Raji (cell line): ENCODE results near the gene IRF4.

Source experiments
- POLR2A ChIP-seq: IDR thresholded peaks from 2 replicates; pipeline ENCODE4 v1.6.1; 2011; ENCODE audit warnings: low read depth, low read length, control low read depth; ENCODE audit not compliant: insufficient read depth

IRF4 gene

DNA sequence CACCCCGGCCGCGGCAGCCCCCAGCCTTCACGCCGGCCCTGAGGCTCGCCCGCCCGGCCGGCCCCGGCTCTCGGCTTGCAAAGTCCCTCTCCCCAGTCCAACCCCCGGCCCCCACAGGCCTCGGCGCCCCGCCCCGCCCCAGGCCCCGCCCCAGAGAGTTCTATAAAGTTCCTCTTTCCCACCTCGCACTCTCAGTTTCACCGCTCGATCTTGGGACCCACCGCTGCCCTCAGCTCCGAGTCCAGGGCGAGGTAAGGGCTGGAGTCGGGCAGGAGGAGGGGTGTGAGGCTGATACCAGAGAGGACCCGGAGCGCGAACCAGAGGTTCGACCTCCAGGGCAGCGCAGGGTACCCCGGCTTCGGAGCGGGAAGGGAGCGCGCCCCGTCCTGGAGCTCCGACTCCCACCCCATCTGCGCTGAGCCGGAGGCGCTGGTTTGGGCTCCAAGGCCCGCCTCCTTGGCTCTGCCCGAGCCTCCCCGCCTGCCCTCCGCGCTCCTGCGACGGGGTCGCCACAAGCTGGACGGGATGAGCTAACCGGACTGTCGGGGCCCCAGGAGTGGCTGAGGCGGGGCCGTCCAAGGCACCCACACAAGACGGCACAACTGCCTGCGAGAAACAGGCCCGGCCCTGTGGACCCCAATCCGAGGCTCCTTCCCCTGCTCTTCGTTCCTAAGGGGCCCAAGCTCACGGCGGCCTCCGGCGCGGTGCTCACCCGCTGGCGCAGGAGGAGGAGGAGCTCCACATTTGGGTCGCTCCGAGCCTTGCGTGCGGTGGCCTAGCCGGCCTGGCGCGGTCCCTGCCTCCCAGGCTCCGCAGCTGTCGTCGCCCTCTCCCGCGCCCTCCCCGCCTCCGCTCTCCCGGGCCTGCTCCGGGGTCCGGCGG is at the start of gene IRF4:
Gene IRF4 (plus strand): TSS at position 194 of the 882 bp plus-strand sequence. CDS start 1,401 bp downstream, outside the sequence.
- 0 out of 2 replicates have a peak, but pooled peaks have one; percentile 37 for TF ChIP-seq POLR2A

DNA sequence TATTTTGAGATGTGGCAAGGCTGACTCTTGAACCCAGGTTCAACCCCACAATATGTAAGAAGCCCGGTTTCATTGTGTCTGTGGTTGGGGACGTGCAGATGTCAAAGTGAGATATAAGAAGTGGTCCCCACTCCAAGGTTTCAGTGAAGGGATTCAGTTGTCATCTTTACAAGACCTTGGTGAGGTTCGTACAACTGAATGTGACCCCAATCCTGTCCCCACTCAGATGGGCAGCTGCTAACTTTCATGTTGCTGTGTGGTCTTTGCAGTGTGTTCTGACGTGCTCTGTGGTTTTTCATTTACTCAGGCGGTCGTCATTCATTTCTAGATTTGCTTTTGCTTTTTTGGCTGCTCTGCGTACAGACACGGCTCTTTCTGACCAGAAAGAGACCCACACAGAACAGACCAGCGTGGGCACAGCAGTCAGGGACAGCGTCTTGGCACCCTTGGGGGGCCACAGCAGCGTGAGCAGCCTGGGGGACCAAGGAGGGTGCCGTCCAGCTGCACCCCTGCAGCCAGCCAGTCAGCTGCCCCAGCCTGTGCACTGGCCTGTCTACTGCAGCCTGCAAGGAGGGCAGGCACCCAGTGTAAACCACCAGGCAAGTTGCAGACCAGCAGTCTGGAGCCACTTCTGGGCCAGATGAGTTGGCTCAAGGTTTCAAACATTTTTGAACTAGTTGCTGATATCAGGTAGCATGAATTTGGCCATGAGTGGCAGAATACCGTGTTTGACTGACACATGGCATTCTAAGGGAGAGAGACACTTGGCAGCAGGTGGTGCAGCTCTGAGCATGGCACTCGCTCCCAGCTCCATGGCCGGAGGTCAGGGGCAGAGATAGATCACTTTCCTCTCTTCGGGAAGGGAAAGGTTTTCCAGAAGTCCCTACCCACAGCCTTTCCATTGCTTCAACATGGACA is 49.4 kb upstream of the IRF4 start:
- no peak for TF ChIP-seq POLR2A

DNA sequence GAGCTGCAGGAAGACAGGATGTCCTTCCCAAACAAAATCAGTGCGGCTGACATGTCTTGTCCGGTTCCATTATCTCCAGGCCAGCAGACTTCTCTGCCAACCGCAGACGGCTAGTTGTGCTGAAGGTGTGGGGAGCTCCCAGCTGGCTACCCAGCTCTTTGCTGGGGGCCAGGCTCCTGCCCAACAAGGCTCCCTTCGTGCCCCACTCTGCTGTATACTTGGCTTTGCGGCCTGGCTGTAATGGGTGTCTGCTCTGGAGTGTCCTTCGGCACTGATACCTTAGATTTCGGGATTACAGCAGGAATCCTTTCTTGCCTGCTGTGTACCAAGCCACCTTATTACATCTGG is 48.7 kb upstream of the IRF4 start:
- no peak for TF ChIP-seq POLR2A

DNA sequence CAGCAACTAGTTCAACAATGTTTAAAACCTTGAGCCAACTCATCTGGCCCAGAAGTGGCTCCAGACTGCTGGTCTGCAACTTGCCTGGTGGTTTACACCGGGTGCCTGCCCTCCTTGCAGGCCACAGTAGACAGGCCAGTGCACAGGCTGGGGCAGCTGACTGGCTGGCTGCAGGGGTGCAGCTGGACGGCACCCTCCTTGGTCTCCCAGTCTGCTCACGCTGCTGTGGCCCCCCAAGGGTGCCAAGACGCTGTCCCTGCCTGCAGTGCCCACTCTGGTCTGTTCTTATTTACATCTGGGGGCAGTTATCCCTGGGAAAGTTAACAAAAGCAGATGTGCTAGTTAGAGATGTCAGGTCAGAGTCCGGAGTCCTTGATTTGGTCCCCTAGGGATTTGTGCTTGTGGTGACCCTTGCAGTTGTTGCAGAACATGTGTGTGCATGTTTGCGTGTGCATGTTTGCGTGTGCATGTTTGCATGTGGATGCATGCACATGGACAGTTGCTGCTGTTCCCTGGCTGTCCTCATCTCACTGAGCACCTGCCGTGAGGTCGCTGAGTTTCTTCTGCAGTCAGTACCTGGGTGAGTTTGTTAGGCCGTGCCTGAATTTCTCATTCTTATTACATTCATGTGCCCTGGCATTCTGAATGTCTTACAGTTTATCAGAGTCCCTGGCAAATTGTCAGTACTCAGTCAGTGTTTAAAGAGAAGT is 48.2 kb upstream of the IRF4 start:
- TF ChIP-seq POLR2A = no peak

DNA sequence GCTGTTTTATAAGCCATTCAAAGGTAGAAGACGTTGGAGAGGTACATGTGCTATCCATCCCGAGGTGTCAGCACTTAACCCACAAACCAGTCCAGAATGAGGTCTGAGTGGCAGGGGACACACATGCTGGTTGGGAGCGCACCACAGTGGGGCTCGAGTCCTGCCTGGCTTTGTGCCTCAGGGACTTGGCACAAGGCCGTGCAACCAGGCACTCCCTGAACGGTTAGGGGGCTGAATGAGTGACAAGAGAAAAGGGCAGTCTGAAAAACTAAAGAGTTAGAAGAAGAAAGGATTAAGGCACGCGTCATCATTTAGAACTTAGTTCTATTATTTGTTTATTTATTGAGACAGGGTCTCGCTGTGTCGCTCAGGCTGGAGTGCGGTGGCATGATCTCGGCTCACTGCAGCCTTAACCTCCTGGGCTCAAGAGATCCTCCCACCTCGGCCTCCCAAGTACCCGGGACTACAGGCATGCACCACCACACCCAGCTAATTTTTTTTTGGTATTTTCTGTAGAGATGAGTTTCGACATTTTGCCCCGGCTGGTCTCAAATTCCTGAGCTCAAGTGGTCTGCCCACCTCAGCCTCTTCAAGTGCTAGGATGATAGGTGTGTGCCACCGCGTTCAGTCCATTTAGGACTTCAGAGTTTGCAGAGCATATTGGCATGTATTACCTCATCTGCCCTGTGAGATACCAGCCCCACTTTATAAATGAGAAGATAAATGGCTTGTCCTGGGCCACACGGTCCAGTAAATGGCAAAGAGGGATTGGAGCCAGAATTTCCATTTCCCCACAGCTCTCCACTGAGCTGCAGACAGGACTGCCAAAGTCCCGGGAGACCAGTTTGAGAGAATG is 47.4 kb upstream of the IRF4 start:
- TF ChIP-seq POLR2A = no peak

DNA sequence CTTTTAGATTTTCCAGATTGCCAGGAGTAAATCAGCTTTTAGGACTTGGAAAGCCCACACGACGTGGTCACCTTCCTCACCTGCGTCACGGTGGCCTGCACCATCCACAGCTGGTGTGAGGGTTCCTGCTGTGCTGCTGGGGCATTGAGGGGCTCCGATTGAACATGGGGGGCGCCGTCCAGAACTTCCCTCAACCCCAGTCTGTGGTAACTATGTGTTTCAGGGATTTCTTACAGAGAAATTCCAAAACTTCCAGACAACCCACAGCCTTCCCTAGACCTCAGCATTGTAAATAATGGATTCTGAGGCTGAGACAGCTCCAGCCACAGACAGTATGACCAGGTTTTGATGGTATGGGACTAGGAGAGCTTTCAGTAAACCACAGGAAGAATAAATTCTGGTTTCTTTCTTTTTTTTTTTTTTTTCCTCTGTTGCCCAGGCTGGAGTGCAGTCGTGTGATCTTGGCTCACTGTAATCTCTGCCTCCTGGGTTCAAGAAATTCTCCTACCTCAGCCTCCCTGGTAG is 46.7 kb upstream of the IRF4 start:
- no peak for TF ChIP-seq POLR2A

DNA sequence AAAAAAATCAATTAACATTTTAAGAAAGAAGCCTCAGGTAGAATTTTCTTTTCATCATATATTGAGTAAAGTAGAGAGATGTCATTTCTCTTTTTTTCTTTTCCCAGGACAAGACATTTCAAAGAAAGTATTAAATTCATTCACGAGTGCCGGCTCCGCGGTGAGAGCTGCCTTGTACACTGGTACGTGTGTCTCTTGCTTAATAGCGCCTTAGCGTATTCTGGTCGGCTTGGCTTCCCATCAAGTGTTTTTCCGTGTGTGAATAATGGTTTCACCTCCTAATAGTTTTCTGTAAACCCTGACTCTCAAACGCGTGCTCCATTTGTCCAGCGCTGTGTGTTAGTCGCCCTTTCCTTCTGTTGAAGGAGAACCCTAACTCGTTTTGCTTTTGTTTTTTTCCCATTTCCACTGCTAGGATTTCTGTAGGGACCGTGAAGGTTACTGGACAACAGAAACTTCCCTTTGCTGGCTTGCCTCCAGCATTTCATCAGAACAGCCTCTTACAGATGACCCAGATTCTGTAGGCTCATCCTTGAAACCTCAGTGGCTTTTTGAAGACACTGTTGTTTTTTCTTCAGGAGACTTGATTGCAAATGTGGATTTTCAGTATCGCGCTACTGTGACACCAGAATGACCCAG is 45.7 kb upstream of the IRF4 start:
- TF ChIP-seq POLR2A = no peak

DNA sequence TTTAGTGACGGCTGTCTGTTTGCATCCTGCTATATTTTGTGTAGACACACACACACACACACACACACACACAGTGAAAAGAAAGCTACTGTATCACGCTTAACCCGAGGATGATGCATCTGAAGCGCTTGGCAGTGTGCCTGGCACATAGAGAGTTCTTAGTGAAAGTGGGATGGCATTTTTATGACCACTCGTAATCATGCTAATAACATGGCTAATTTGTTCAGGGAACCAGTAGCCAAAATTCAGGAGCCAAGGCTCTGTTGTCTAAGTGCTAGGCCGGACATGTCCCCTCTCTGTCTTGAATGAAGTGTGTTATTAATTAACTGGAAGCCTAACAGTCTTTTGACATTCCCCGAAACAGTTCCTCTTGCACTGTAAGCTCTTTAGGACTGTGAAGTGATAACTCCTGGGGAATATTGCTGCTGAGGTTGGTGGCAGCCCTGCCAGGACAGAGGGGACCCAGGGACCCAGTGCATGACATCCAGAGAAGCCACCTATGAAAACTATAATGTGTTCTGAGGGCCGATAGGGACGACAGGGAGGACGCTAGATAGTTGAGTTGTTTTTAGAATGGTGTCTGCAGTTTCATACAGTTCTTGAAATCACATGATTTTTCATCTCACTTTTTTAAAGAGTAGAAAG is 45.0 kb upstream of the IRF4 start:
- no peak for TF ChIP-seq POLR2A

DNA sequence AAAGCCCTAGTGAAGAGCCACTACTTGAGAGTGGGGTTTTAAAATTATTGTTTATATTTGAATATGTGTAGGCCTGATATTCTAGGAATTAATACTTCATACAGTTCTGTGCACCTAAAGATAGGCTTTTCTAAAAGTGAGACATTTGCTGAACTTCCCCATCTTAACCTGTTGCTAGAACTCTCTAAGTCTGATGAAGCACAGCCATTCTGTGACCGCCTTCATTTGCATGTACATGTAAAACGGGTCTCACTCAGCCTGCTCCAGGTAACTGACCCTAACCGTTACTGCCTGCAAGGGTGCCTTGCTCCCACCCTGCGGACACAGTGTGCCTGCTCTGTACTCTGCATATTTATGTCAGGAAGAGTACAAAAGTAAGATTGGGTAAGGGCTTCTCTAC is 44.3 kb upstream of the IRF4 start:
- TF ChIP-seq POLR2A = no peak

DNA sequence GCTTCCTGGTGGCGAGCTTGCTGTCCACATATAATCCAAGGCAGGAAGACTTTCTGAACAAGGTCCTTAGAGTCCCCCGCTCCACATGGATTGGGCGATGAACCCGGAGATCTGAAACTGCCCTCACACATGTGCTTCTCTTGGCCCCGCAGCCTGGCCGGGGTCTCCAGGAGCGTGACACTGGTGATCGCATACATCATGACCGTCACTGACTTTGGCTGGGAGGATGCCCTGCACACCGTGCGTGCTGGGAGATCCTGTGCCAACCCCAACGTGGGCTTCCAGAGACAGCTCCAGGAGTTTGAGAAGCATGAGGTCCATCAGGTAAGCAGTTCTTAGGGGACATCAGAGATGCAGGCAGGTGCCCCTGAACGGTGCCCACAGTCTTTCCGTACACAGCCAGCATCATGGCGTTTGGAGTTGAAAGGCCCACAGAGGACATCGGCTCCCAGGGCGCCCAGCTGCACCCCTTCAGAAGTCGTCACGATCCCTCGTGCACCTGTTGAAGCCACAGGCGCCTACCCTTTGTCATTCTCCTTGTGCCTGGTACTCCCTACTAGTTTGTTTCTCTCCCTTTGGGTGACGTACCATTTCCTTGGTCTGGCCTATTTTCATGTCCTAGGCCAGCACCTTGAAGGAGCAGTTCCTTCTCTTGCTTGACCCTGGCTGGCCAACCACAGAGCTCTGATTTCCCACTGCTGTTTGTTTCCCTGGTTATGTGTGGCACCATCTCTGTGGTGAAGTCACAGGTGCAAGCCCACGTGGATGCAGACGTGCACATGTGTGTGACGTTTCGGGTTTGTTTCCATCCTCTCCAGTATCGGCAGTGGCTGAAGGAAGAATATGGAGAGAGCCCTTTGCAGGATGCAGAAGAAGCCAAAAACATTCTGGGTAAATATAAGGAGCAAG is 43.3 kb upstream of the IRF4 start:
- no peak for TF ChIP-seq POLR2A

DNA sequence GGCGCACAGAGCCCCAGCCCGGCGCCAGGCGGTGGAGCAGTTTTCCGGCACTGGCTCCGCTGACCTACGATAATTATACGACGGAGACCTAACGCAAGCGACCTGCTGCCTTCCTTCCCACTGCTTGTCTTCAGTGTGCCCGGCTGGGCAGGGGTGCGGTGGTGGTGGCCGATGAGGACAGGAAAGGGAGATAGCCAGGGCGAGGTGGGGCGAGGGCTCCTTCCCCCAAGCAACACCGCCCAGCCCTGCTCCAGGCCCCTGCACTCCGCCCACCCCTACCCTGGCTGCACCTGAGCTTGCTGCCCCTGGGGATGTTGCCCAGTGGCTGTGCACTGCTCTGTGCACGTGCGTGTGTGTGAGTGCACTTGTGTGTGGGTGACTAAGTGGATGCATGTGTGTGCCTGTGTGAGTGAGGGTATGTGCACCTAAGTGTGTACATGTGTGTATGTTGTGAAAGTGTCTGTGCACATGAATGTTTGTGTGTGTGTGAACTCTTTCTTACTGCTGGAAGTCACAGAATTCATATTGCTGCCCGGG is 42.6 kb upstream of the IRF4 start:
- no peak for TF ChIP-seq POLR2A

DNA sequence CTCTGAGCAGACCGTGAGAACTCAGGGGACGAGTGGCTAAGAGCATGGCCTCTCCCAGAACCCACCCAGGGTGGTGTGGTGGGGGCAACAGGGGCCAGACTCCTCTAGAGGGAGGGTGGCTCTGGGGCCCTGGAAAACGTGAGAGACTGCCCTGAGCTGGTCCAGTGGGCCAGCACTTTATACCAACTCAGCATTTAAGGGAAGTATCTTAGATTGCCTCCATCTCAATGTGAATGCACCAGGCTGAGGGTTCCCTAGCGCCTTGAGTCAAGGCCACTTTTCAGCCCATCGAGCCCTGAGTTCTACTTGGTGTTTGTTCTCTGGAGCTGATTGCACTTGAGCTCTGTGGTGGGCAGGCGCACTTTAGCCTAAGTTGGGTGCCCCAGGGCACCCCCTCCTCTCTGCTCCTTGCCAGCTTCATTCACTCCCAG is 42.0 kb upstream of the IRF4 start:
- no peak for TF ChIP-seq POLR2A
